GM23338 (cell line): ENCODE data around the gene DNMT1. TPM values are rescaled to one million over a fixed set of nuclear protein-coding genes. Genes with fewer than 3 reads are reported as not detected.
"Not testable (repeated sequence)": the region's sequence is repeated elsewhere in the genome, so short reads cannot be mapped to it uniquely, and the experiment has no call there.

Experiments used
- ATAC-seq: fragments of 200-7000 bp; cut with Tn5 transposase; 3 replicates; pipeline ENCODE4 v1.9.1; 2020
- DNase-seq: peaks from one replicate; pipeline ENCODE4 v3.0.0-alpha.2; 2015; ENCODE audit warnings: low spot score
- H2AFZ ChIP-seq: fragments of 200-600 bp; sonication (generic); 2 replicates; pipeline ENCODE4 v1.8.0; 2016; ENCODE audit warnings: antibody characterized with exemption, mild to moderate bottlenecking, moderate library complexity
- H3F3A ChIP-seq: fragments of 200-600 bp; sonication (generic); replicated peaks from 2 replicates; pipeline ENCODE4 v1.8.0; 2017; ENCODE audit warnings: antibody characterized with exemption, mixed run types, low read depth
- H3K27ac ChIP-seq: fragments of 200-600 bp; sonication (generic); 2 replicates; pipeline ENCODE4 v1.6.1; 2016; ENCODE audit warnings: low read depth
- H3K27me3 ChIP-seq: fragments of 200-600 bp; sonication (generic); 2 replicates; pipeline ENCODE4 v1.8.0; 2016; ENCODE audit warnings: mild to moderate bottlenecking, mixed run types, moderate library complexity; ENCODE audit not compliant: insufficient read depth
- H3K36me3 ChIP-seq: fragments of 200-600 bp; sonication (generic); 2 replicates; pipeline ENCODE4 v1.8.0; 2016; ENCODE audit warnings: mild to moderate bottlenecking; ENCODE audit not compliant: insufficient read depth
- H3K4me1 ChIP-seq: fragments of 200-600 bp; sonication (generic); 2 replicates; pipeline ENCODE4 v1.8.0; 2016; ENCODE audit warnings: mild to moderate bottlenecking, moderate library complexity; ENCODE audit not compliant: insufficient read depth
- H3K4me2 ChIP-seq: fragments of 200-600 bp; sonication (generic); 2 replicates; pipeline ENCODE4 v1.7.1; 2017; ENCODE audit warnings: mixed run types
- H3K4me3 ChIP-seq: fragments of 200-600 bp; sonication (generic); 2 replicates; pipeline ENCODE4 v1.6.1; 2016; ENCODE audit warnings: mixed run types
- H3K79me2 ChIP-seq: fragments of 200-600 bp; sonication (generic); replicated peaks from 2 replicates; pipeline ENCODE4 v1.8.0; 2017; ENCODE audit warnings: mild to moderate bottlenecking; ENCODE audit not compliant: insufficient read depth
- H3K9me2 ChIP-seq: fragments of 200-600 bp; sonication (generic); 2 replicates; pipeline ENCODE4 v1.8.0; 2017; ENCODE audit not compliant: insufficient read depth
- H4K20me1 ChIP-seq: fragments of 200-600 bp; sonication (generic); replicated peaks from 2 replicates; pipeline ENCODE4 v1.8.0; 2017; ENCODE audit warnings: mild to moderate bottlenecking; ENCODE audit not compliant: insufficient read depth
- H3K27ac Mint-ChIP-seq: 2 replicates; pipeline ENCODE4 v1.8.0; 2020; ENCODE audit warnings: inconsistent platforms, mild to moderate bottlenecking, moderate library complexity, mixed read lengths
- H3K27me3 Mint-ChIP-seq: 3 replicates; pipeline ENCODE4 v1.8.0; 2022; ENCODE audit warnings: low read depth, mild to moderate bottlenecking, moderate library complexity, mixed read lengths, inconsistent platforms; ENCODE audit not compliant: insufficient read depth, poor library complexity
- H3K36me3 Mint-ChIP-seq: 3 replicates; pipeline ENCODE4 v1.8.0; 2021; ENCODE audit warnings: low read depth, mild to moderate bottlenecking, inconsistent platforms, moderate library complexity, mixed read lengths
- H3K4me1 Mint-ChIP-seq: 3 replicates; pipeline ENCODE4 v1.8.0; 2020; ENCODE audit warnings: mild to moderate bottlenecking, inconsistent platforms, mixed read lengths
- H3K4me3 Mint-ChIP-seq: 3 replicates; pipeline ENCODE4 v1.8.0; 2021; ENCODE audit warnings: moderate library complexity, mild to moderate bottlenecking, inconsistent platforms, mixed read lengths
- H3K9me3 Mint-ChIP-seq: 3 replicates; pipeline ENCODE4 v1.8.0; 2020; ENCODE audit warnings: moderate library complexity, mild to moderate bottlenecking, inconsistent platforms, mixed read lengths
- CREB1 ChIP-seq: fragments of 250-450 bp; sonication (Bioruptor Pico); IDR thresholded peaks from 2 replicates; pipeline ENCODE4 v1.5.0; 2020; ENCODE audit warnings: low read depth, mild to moderate bottlenecking, moderate library complexity
- EZH2phosphoT487 ChIP-seq: fragments of 200-600 bp; sonication (generic); IDR thresholded peaks from one replicate; pipeline ENCODE4 v1.8.1; 2018; ENCODE audit warnings: antibody characterized with exemption; ENCODE audit not compliant: unreplicated experiment
- JUNB ChIP-seq: IDR thresholded peaks from one replicate; pipeline ENCODE4 v1.6.1; 2016; ENCODE audit warnings: antibody characterized with exemption; ENCODE audit not compliant: unreplicated experiment
- NANOG ChIP-seq: IDR thresholded peaks from 2 replicates; pipeline ENCODE4 v1.6.1; 2016; ENCODE audit warnings: antibody characterized with exemption, borderline replicate concordance
- POLR2AphosphoS5 ChIP-seq: IDR thresholded peaks from 2 replicates; pipeline ENCODE4 v1.6.1; 2016; ENCODE audit warnings: antibody characterized with exemption, low read depth
- STAT1 ChIP-seq: IDR thresholded peaks from one replicate; pipeline ENCODE4 v1.6.1; 2016; ENCODE audit warnings: antibody characterized with exemption; ENCODE audit not compliant: unreplicated experiment
- ZNF114 ChIP-seq: fragments of 250-450 bp; sonication (Bioruptor Pico); IDR thresholded peaks from 2 replicates; pipeline ENCODE4 v1.5.0; 2020; ENCODE audit warnings: mild to moderate bottlenecking, moderate library complexity
- ZNF331 ChIP-seq: fragments of 250-450 bp; sonication (Bioruptor Pico); IDR thresholded peaks from 2 replicates; pipeline ENCODE4 v1.5.0; 2020; ENCODE audit warnings: low read depth, mild to moderate bottlenecking, moderate library complexity
- polyA plus RNA-seq: library from polyadenylated mRNA; unstranded; fragments of >200 nt; fragmentation: Nextera tagmentation; extraction: Ambion mirVana; gene quantifications from 2 replicates; pipeline ENCODE4 v1.2.1, GENCODE V29; 2016
- total RNA-seq: library from RNA; depleted of rRNA; stranded (reverse); fragments of >200 nt; shearing (Covaris generic); gene quantifications from 2 replicates; pipeline ENCODE4 v1.2.3, GENCODE V29; 2014
- TF ChIP-seq, protein P1 (sequence below): IDR thresholded peaks from one replicate; pipeline ENCODE4 v1.6.1; 2018; ENCODE audit warnings: antibody characterized with exemption; ENCODE audit not compliant: unreplicated experiment

Gene DNMT1
- total and polyA plus RNA-seq, 2 experiments from 2014 or later, result 238 to 589 TPM

DNA sequence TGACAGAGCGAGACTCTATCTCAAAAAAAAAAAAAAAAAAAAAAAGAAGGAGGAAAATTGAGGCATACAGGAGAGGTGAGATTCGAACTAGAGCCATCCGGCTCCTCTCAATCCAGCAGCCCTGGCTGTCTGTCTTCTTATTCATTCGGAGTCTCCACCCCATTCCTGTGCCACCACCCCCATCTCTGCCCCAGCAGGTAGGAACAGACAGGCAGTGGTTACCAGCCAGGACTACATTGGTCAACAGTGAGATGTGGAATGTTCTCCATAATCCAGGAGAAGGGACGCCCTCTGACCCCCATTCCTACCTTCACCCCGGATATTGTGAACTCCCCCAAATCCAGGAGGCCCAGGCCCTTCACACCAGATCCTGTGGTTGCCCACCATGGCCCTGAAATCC, 42.9 kb upstream of the DNMT1 start (continued):
- TF ChIP-seq, protein P1, sequence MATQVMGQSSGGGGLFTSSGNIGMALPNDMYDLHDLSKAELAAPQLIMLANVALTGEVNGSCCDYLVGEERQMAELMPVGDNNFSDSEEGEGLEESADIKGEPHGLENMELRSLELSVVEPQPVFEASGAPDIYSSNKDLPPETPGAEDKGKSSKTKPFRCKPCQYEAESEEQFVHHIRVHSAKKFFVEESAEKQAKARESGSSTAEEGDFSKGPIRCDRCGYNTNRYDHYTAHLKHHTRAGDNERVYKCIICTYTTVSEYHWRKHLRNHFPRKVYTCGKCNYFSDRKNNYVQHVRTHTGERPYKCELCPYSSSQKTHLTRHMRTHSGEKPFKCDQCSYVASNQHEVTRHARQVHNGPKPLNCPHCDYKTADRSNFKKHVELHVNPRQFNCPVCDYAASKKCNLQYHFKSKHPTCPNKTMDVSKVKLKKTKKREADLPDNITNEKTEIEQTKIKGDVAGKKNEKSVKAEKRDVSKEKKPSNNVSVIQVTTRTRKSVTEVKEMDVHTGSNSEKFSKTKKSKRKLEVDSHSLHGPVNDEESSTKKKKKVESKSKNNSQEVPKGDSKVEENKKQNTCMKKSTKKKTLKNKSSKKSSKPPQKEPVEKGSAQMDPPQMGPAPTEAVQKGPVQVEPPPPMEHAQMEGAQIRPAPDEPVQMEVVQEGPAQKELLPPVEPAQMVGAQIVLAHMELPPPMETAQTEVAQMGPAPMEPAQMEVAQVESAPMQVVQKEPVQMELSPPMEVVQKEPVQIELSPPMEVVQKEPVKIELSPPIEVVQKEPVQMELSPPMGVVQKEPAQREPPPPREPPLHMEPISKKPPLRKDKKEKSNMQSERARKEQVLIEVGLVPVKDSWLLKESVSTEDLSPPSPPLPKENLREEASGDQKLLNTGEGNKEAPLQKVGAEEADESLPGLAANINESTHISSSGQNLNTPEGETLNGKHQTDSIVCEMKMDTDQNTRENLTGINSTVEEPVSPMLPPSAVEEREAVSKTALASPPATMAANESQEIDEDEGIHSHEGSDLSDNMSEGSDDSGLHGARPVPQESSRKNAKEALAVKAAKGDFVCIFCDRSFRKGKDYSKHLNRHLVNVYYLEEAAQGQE, result no peak
- TF ChIP-seq CREB1 (CRISPR knock-in tag), result no peak
- TF ChIP-seq STAT1, result no peak
- TF ChIP-seq JUNB, result no peak

DNA sequence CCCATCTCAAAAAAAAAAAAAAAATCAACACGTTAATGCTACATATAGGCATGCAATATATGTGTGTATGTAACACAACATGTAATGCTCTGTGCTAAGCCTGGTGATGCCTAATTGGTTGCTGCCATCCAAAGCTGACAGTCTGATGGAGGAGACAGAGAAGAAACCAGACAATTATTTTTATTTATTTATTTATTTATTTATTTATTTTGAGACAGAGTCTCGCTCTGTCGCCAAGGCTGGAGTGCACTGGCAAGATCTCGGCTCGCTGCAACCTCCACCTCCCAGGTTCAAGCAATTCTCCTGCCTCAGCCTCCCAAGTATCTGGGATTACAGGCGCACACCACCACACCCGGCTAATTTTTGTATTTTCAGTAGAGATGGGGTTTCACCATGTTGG, 40.7 kb upstream of the DNMT1 start:
- H3K79me2 ChIP-seq, H4K20me1 ChIP-seq, H3K27ac ChIP-seq, H3K4me1 Mint-ChIP-seq, DNase-seq, H3K36me3 Mint-ChIP-seq, H3K36me3 ChIP-seq, ATAC-seq, H3K27me3 Mint-ChIP-seq, H3K27me3 ChIP-seq, H3K4me3 Mint-ChIP-seq, H3K9me2 ChIP-seq, H3K4me1 ChIP-seq, H3K27ac Mint-ChIP-seq, H3F3A ChIP-seq, H2AFZ ChIP-seq, H3K4me3 ChIP-seq, H3K9me3 Mint-ChIP-seq, H3K4me2 ChIP-seq: not testable (repeated sequence)

- ATAC-seq (no peak), DNase-seq (no peak)
- H3K36me3 Mint-ChIP-seq, result no peaks in the 10 kb centered on the region
- Histone ChIP-seq H3K36me3 (no peaks in the 10 kb centered on the region), H3K27ac (no peak overlapping the region), H3K4me2 (no peak overlapping the region), H3K79me2 (no peaks in the 10 kb centered on the region), H4K20me1 (no peaks in the 10 kb centered on the region), H3K27me3 (no peaks in the 10 kb centered on the region), H3K4me3 (no peak overlapping the region), H3F3A (peaks cover 3% of the 10 kb centered on the region; the same call in 1 of the 2 replicates), H3K4me1 (no peaks in the 10 kb centered on the region; the same call in 1 of the 2 replicates), H2AFZ (no peak overlapping the region), H3K9me2 (no peaks in the 10 kb centered on the region)
- H3K27me3 Mint-ChIP-seq, result peaks cover 8% of the 10 kb centered on the region
- TF ChIP-seq CREB1 (CRISPR knock-in tag) (no peak), POLR2AphosphoS5 (no peak), EZH2phosphoT487 (no peak), NANOG (no peak), ZNF331 (CRISPR knock-in tag) (no peak), JUNB (no peak), STAT1 (no peak), ZNF114 (CRISPR knock-in tag) (no peak)
- H3K4me1 Mint-ChIP-seq, result peaks cover 8% of the 10 kb centered on the region
- H3K9me3 Mint-ChIP-seq, result no peaks in the 10 kb centered on the region; the same call in 2 of the 3 replicates
- no peak overlapping the region for H3K4me3 Mint-ChIP-seq
- no peak overlapping the region for H3K27ac Mint-ChIP-seq
Observed at GRCh38 chr19:10235003-10235402, 40.2 kb upstream of the DNMT1 start.
